IPS-15b (cell line): Measurements from ENCODE around the gene MAPK1.
"Not testable (repeated sequence)": the region's sequence is repeated elsewhere in the genome, so short reads cannot be mapped to it uniquely, and the experiment has no call there.

Experiments used
- H3K27me3 ChIP-seq: one replicate; pipeline ENCODE4 v1.6.1; 2013; ENCODE audit warnings: low read length; ENCODE audit not compliant: control insufficient read depth, insufficient read depth
- H3K36me3 ChIP-seq: one replicate; pipeline ENCODE4 v1.6.1; 2013; ENCODE audit warnings: low read length; ENCODE audit not compliant: control insufficient read depth, insufficient read depth
- H3K4me1 ChIP-seq: one replicate; pipeline ENCODE4 v1.6.1; 2013; ENCODE audit warnings: mild to moderate bottlenecking, low read length; ENCODE audit not compliant: control insufficient read depth, insufficient read depth
- H3K4me3 ChIP-seq: one replicate; pipeline ENCODE4 v1.5.1; 2013; ENCODE audit warnings: low read depth, low read length
- H3K9ac ChIP-seq: one replicate; pipeline ENCODE4 v1.6.1; 2013; ENCODE audit warnings: low read depth, mild to moderate bottlenecking, low read length
- H3K9me3 ChIP-seq: one replicate; pipeline ENCODE4 v1.6.1; 2013; ENCODE audit warnings: mild to moderate bottlenecking, low read length; ENCODE audit not compliant: control insufficient read depth, insufficient read depth

The MAPK1 gene

GRCh38 chr22:21867528-21868266 lies at the start of gene MAPK1:
Gene MAPK1 (minus strand): TSS chr22:21867645. CDS start chr22:21867440, 205 bp downstream.
- Histone ChIP-seq H3K9me3 (no peaks in the 10 kb centered on the region), H3K36me3 (no peaks in the 10 kb centered on the region), H3K4me3 (peak within 1 kb of the TSS; percentile 94), H3K9ac (peak within 1 kb of the TSS; percentile 77), H3K4me1 (peaks cover 12% of the 10 kb centered on the region), H3K27me3 (no peaks in the 10 kb centered on the region)

DNA sequence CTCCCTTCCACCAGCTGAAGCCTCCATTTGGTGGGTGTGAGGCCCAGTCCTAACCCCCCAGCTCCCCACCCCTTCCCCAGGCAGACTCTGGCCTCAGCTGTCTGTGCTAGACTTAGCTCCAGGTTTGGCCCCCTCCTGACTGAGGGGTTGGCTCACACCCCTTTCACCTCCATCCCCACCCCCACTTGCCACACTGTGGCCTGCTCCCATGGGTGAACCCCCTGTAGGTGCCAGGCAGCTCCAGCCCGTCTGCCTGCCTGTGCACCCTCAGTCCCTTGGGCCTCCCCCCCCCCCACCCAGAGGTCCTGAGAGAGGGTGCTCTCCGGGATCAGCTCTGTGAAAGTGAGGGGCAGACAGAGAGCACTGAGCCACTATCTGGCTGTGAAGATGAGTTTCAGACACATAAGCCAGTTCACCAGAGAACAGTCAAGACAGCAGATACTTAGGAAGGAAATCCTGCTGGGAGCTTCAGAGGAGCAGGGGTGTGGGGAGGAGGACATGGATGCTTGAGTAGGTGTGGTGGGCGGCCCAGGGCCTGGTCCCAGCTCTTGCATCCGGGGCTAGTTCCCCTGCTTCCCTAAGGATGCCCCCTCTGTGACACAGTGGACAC lies 49.0 kb upstream of the MAPK1 start:
- peaks cover 8% of the 10 kb centered on the region for H3K4me1 ChIP-seq
- H3K9me3 ChIP-seq, result no peaks in the 10 kb centered on the region

DNA sequence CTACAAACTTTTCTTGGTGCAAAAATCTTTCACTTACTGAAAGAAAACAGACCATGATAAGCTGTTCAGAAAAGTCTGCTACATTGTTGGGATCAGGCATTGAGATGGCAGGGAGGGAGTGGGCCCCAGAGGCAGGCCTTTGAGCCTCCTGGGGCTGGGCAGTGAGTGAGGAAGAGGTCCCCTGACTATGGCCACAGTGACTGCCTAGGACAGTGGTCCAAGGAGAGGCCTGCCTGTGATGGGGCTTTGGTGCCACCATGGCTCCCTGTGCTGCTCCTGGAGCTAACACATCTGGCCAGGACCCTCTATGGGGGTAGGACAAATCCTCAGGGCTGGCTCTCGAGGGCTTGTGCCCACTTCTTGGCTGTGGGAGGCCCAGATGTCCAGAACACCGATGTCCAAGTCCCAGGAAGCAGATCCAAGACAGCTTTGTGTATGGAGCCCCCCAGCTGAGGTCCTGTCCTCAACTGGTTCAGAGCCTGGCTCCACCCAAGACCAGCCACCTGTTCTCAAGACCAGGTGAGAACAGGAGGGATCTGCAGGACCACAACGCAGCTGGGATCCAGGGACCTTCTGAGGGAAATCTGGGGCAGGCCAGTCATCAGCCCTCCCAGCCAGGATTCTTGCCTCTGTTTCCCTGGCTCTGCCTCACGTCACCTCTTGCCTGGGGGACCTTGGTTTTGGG lies 48.3 kb upstream of the MAPK1 start:
- Histone ChIP-seq H3K4me1 (peaks cover 6% of the 10 kb centered on the region), H3K4me3 (no peak overlapping the region), H3K36me3 (no peaks in the 10 kb centered on the region), H3K27me3 (no peaks in the 10 kb centered on the region), H3K9ac (no peak overlapping the region), H3K9me3 (no peaks in the 10 kb centered on the region)

More for the DNA sequence above, 49.0 kb upstream of the MAPK1 start:
- Histone ChIP-seq H3K9ac (no peak overlapping the region), H3K36me3 (no peaks in the 10 kb centered on the region), H3K4me3 (no peak overlapping the region), H3K27me3 (no peaks in the 10 kb centered on the region)

- not testable (repeated sequence) for H3K27me3 ChIP-seq, H3K4me3 ChIP-seq, H3K36me3 ChIP-seq, H3K9me3 ChIP-seq, H3K9ac ChIP-seq, H3K4me1 ChIP-seq
These were observed 46.7 kb upstream of the MAPK1 start for GRCh38 chr22:21914033-21914642.

DNA sequence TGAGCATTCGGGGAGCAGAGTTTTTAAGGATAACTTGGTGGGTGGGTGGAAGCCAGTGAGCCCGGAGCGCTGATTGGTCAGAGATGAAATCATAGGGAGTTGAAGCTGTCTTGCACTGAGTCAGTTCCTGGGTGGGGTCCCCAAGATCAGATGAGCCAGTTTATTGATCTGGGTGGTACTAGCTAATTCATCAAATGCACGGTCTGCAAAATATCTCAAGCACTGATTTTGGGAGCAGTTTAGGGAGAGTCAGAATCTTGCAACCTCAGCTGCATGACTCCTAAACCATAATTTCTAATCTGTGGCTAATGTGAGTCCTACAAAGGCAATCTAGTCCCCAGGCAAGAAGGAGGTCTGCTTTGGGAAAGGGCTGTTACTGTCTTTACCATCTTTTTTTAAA lies 42.9 kb upstream of the MAPK1 start:
- H3K9me3 ChIP-seq, H3K27me3 ChIP-seq, H3K4me1 ChIP-seq, H3K9ac ChIP-seq, H3K4me3 ChIP-seq, H3K36me3 ChIP-seq: not testable (repeated sequence)

DNA sequence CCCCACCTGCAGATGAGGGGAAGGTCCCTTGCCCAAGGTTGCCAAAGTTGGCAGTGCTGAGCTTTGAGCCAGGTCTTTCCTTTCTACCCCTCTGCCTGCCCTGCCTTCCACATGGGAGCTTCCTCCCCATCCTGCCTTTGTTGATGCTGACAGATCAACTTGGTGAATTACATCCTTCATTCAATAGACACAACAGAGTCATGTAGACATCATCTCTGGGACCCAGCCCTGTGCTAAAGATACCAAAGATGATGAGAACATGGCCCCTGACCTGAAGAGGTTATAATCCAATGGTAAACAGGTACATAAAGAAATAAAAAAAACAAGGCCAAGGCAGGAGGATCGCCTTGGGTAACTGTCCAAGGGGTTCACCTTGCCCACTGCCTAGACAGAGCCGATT lies 42.4 kb upstream of the MAPK1 start:
- Histone ChIP-seq H3K9ac (no peak overlapping the region), H3K4me1 (no peaks in the 10 kb centered on the region), H3K9me3 (no peaks in the 10 kb centered on the region), H3K4me3 (no peak overlapping the region), H3K27me3 (no peaks in the 10 kb centered on the region), H3K36me3 (no peaks in the 10 kb centered on the region)

- no peaks in the 10 kb centered on the region for H3K9me3 ChIP-seq
- H3K9ac ChIP-seq, result no peak overlapping the region
- H3K27me3 ChIP-seq, result no peaks in the 10 kb centered on the region
- no peaks in the 10 kb centered on the region for H3K4me1 ChIP-seq
- no peak overlapping the region for H3K4me3 ChIP-seq
- H3K36me3 ChIP-seq, result no peaks in the 10 kb centered on the region
These were observed 40.4 kb upstream of the MAPK1 start for GRCh38 chr22:21907638-21908522.

DNA sequence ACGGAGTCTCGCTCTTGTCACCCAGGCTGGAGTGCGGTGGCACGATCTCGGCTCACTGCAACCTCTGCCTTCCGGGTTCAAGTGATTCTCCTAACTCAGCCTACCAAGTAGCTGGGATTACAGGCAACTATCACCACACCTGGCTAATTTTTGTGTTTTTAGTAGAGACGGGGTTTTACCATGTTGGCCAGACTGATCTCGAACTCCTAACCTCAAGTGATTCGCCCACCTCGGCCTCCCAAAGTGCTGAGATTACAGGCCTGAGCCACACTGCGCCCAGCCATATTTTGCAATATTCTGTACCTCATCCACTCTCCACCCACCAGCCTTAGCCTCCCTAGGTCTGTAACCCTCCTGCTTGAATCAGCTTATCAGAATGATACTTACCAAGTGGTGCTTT lies 37.8 kb upstream of the MAPK1 start:
- H3K27me3 ChIP-seq, H3K4me1 ChIP-seq, H3K4me3 ChIP-seq, H3K9ac ChIP-seq, H3K9me3 ChIP-seq, H3K36me3 ChIP-seq: not testable (repeated sequence)

DNA sequence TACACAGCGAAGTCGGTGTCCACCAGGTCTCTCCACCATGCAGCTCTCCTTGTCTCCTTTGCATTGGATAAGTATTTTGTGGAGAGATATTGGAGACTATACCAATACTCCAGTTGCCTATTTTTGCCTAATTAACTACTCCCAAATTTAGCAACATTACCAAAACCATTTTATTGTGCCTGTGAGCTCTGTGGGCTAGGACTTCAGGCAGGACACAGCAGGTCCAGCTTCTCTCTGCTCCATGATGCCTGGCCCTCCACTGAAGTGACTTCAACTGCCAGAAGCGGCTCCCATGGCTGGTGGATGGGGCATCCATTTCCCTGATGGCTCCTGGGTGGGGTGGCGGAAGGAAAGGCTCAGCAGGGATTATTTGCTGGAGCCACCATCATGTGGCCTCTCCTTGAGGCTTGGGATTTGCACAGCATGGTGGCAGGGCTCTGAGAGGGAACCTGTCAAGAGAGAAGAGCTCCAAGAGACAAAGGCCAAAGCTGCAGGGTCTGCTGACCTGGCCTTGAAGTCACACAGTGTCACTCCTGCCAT lies 36.9 kb upstream of the MAPK1 start:
- Histone ChIP-seq H3K9ac (no peak overlapping the region), H3K4me1 (no peaks in the 10 kb centered on the region), H3K4me3 (no peak overlapping the region), H3K9me3 (no peaks in the 10 kb centered on the region), H3K36me3 (no peaks in the 10 kb centered on the region), H3K27me3 (no peaks in the 10 kb centered on the region)

DNA sequence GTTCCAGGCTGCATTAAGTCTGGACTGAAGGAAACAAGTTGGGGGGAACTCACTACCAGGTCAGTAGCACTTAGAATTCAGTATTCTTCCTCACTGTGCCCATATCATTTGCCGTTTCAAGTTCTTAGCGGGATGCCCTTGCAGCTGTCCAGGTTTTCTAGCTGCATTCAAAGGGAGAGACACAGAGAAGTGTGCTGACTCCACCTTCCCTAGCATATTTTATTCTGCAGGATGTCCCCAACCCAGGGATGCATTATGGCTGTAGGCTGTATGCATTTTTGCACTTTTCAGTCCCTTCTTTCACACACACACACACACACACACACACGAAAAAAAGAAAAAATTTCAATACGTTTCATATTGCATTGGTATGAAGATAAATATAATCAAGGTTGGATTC lies 35.8 kb upstream of the MAPK1 start:
- no peaks in the 10 kb centered on the region for H3K9me3 ChIP-seq
- no peak overlapping the region for H3K9ac ChIP-seq
- no peaks in the 10 kb centered on the region for H3K27me3 ChIP-seq
- no peak overlapping the region for H3K4me3 ChIP-seq
- H3K4me1 ChIP-seq, result no peaks in the 10 kb centered on the region
- H3K36me3 ChIP-seq, result no peaks in the 10 kb centered on the region
